Mucosa of rectum (tissue), 2 donors: Measurements from ENCODE around the gene APOD.

Experiments used
- H3K27ac ChIP-seq, 2 donors: one replicate each; pipeline ENCODE4 v1.7.0; 2013; ENCODE audit warnings: inconsistent platforms in 2 of 2, low read depth in 2 of 2, low read length in 2 of 2
- H3K27me3 ChIP-seq, 2 donors: one replicate each; pipeline ENCODE4 v1.7.0; 2013; ENCODE audit warnings: low read length in 2 of 2; ENCODE audit not compliant: control insufficient read depth in 2 of 2, insufficient read depth in 2 of 2
- H3K36me3 ChIP-seq, 2 donors: one replicate each; pipeline ENCODE4 v1.7.0; 2013; ENCODE audit warnings: low read length in 2 of 2; ENCODE audit not compliant: control insufficient read depth in 2 of 2, insufficient read depth in 2 of 2
- H3K4me1 ChIP-seq, 2 donors: one replicate each; pipeline ENCODE4 v1.7.0; 2013; ENCODE audit warnings: low read length in 2 of 2, mild to moderate bottlenecking in 1 of 2; ENCODE audit not compliant: control insufficient read depth in 2 of 2, insufficient read depth in 2 of 2
- H3K4me3 ChIP-seq, 2 donors: one replicate each; pipeline ENCODE4 v1.7.0; 2013; ENCODE audit warnings: low read length in 2 of 2
- H3K9ac ChIP-seq, 2 donors: one replicate each; pipeline ENCODE4 v1.7.0; 2013; ENCODE audit warnings: low read length in 2 of 2, low read depth in 1 of 2, mild to moderate bottlenecking in 1 of 2
- H3K9me3 ChIP-seq, 2 donors: one replicate each; pipeline ENCODE4 v1.7.0; 2013; ENCODE audit warnings: low read length in 2 of 2; ENCODE audit not compliant: control insufficient read depth in 2 of 2
- donor health status: healthy.
- donor health status: Normal muscosa, but diverticular disease.

The APOD gene

DNA sequence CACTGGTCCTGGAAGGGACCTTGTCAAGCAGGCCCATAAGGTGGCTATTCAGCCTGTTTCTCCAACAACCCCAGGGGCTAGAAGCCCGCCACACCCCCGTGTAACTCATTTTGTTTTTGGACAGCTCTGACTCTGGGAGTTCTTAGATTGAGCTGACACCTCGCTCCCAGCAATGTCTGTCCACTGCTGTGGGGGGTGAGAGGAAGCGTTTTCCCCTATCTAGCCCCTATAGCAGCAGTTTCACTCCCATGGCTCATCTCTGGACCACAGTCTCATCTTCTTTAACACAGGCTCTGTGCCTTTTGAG is 39.6 kb downstream of the APOD start:
- H3K36me3 ChIP-seq, result no peaks in the 10 kb centered on the region
- H3K9ac ChIP-seq, result peak overlapping the region in 1 of 2 donors; percentile 6
- H3K27me3 ChIP-seq, result no peaks in the 10 kb centered on the region
- H3K4me1 ChIP-seq, result peaks cover 28 to 41% of the 10 kb centered on the region in 2 donors
- H3K9me3 ChIP-seq, result no peaks in the 10 kb centered on the region
- no peak overlapping the region for H3K4me3 ChIP-seq
- H3K27ac ChIP-seq, result no peak overlapping the region

- Histone ChIP-seq H3K4me1 (peaks cover 24 to 37% of the 10 kb centered on the region in 2 donors), H3K36me3 (no peaks in the 10 kb centered on the region), H3K4me3 (peak overlapping the region; percentile 75 to 92), H3K9me3 (no peaks in the 10 kb centered on the region), H3K27me3 (no peaks in the 10 kb centered on the region), H3K27ac (peak overlapping the region; percentile 53 to 94), H3K9ac (peak overlapping the region; percentile 61 to 80)
Observed at GRCh38 chr3:195543500-195544229, 40.1 kb downstream of the APOD start.

- peak within 1 kb of the TSS; percentile 93 to 99 for H3K9ac ChIP-seq
- peaks cover 17 to 29% of the 10 kb centered on the region in 2 donors for H3K4me1 ChIP-seq
- no peaks in the 10 kb centered on the region for H3K27me3 ChIP-seq
- H3K27ac ChIP-seq, result peak within 1 kb of the TSS; percentile 94
- H3K4me3 ChIP-seq, result peak within 1 kb of the TSS; percentile 85 to 92
- H3K9me3 ChIP-seq, result no peaks in the 10 kb centered on the region
- H3K36me3 ChIP-seq, result no peaks in the 10 kb centered on the region
Observed at GRCh38 chr3:195542698-195543499, 40.8 kb downstream of the APOD start, which contains the start of gene PPP1R2. Gene PPP1R2 (minus strand): TSS chr3:195543325. CDS start chr3:195543025, 300 bp downstream.

- H3K27ac ChIP-seq, result peak overlapping the region; percentile 94
- no peaks in the 10 kb centered on the region for H3K36me3 ChIP-seq
- H3K9ac ChIP-seq, result peak overlapping the region; percentile 64 to 99
- H3K9me3 ChIP-seq, result no peaks in the 10 kb centered on the region
- H3K4me3 ChIP-seq, result peak overlapping the region; percentile 85 to 88
- no peaks in the 10 kb centered on the region for H3K27me3 ChIP-seq
- H3K4me1 ChIP-seq, result peaks cover 15 to 27% of the 10 kb centered on the region in 2 donors
Observed at GRCh38 chr3:195542316-195542697, 41.4 kb downstream of the APOD start.

GRCh38 chr3:195540511-195540910 is 43.2 kb downstream of the APOD start:
- Histone ChIP-seq H3K9me3 (no peaks in the 10 kb centered on the region), H3K4me3 (peak overlapping the region in 1 of 2 donors; percentile 88), H3K27ac (no peak overlapping the region), H3K9ac (no peak overlapping the region), H3K4me1 (peaks cover 10 to 20% of the 10 kb centered on the region in 2 donors), H3K27me3 (no peaks in the 10 kb centered on the region), H3K36me3 (no peaks in the 10 kb centered on the region)

- H3K36me3 ChIP-seq, result no peaks in the 10 kb centered on the region
- peak overlapping the region in 1 of 2 donors; percentile 88 for H3K4me3 ChIP-seq
- no peak overlapping the region for H3K9ac ChIP-seq
- no peak overlapping the region for H3K27ac ChIP-seq
- no peaks in the 10 kb centered on the region for H3K27me3 ChIP-seq
- peaks cover 10 to 20% of the 10 kb centered on the region in 2 donors for H3K4me1 ChIP-seq
- no peaks in the 10 kb centered on the region for H3K9me3 ChIP-seq
Observed at GRCh38 chr3:195540027-195540426, 43.7 kb downstream of the APOD start.

DNA sequence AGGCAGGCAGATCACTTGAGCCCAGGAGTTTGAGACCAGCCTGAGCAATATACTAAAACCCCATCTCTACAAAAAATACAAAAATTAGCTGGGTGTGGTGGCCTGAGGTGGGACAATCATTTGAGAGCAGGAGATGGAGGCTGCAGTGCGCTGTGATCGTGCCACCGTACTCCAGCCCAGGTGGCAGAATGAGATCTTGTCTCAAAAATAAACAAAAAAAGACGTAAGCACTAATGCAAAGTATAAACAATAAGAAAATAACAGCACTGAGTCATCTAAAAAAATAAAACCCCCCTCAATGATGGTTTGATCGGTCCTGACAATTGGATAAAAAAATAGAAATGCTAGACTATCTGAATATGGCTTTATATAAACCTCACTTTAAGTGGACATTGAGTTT is 44.3 kb downstream of the APOD start:
- Histone ChIP-seq H3K4me1 (peaks cover 10 to 20% of the 10 kb centered on the region in 2 donors), H3K36me3 (no peaks in the 10 kb centered on the region), H3K9me3 (no peaks in the 10 kb centered on the region), H3K27me3 (no peaks in the 10 kb centered on the region), H3K27ac (no peak overlapping the region), H3K4me3 (no peak overlapping the region), H3K9ac (no peak overlapping the region)

GRCh38 chr3:195537995-195538394 is 45.7 kb downstream of the APOD start:
- Histone ChIP-seq H3K4me1 (peaks cover 6 to 9% of the 10 kb centered on the region in 2 donors), H3K27ac (no peak overlapping the region), H3K36me3 (no peaks in the 10 kb centered on the region)

DNA sequence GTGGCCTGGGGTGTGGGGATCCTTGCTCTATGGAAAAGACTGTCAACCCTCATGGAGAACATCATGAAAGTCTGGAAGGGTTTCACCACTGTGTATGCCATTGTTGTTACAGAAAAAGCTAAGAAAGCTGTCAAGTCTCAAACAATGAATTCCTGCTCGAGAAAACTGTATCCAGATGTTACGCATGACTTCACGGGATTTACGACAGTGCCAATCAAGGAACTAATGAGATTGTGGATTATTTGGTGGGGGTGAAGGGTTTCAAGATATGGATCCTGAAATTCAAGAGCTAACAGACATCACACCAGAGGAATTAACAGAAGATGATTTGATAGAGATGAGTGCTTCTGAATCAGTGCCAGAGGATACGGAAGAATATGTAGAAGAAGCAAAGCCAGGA is 48.4 kb downstream of the APOD start:
- Histone ChIP-seq H3K9me3 (no peaks in the 10 kb centered on the region), H3K4me3 (no peak overlapping the region), H3K9ac (no peak overlapping the region), H3K4me1 (peaks cover 0 to 2% of the 10 kb centered on the region in 2 donors), H3K27ac (no peak overlapping the region), H3K27me3 (no peaks in the 10 kb centered on the region), H3K36me3 (no peaks in the 10 kb centered on the region)

More at GRCh38 chr3:195537995-195538394, 45.7 kb downstream of the APOD start:
- Histone ChIP-seq H3K9me3 (no peaks in the 10 kb centered on the region), H3K27me3 (no peaks in the 10 kb centered on the region), H3K9ac (no peak overlapping the region), H3K4me3 (no peak overlapping the region)

GRCh38 chr3:195532834-195533233 is 50.9 kb downstream of the APOD start:
- Histone ChIP-seq H3K36me3 (no peaks in the 10 kb centered on the region), H3K9ac (no peak overlapping the region), H3K9me3 (no peaks in the 10 kb centered on the region), H3K27me3 (no peaks in the 10 kb centered on the region), H3K4me3 (no peak overlapping the region), H3K27ac (no peak overlapping the region), H3K4me1 (no peaks in the 10 kb centered on the region)
